C4-2B (cell line): Measurements from ENCODE around the gene DNAL1.

ENCODE experiments used
- H3K27ac ChIP-seq: fragments of 450-650 bp; 2 replicates; pipeline ENCODE4 v1.5.1; 2017
- CTCF ChIP-seq: fragments of 450-650 bp; conservative IDR thresholded peaks from 2 replicates; pipeline ENCODE4 v1.5.1; 2017; ENCODE audit warnings: mild to moderate bottlenecking
- ZFX ChIP-seq: fragments of 450-650 bp; IDR thresholded peaks from 2 replicates; pipeline ENCODE4 v1.6.1; 2017

DNAL1 gene

GRCh38 chr14:73743431-73743931, 98.7 kb downstream of the DNAL1 start:
- TF ChIP-seq ZFX: no peak
- no peak for TF ChIP-seq CTCF
- H3K27ac ChIP-seq: no peak overlapping the region

GRCh38 chr14:73744175-73744867, 99.5 kb downstream of the DNAL1 start:
- H3K27ac ChIP-seq: peak overlapping the region; percentile 10
- TF ChIP-seq CTCF: no peak
- TF ChIP-seq ZFX: no peak

- peak overlapping the region; percentile 10 for H3K27ac ChIP-seq
- no peak for TF ChIP-seq ZFX
- TF ChIP-seq CTCF: no peak
Observed at GRCh38 chr14:73744874-73745529, 100.2 kb downstream of the DNAL1 start.

GRCh38 chr14:73745571-73746519, 101.1 kb downstream of the DNAL1 start:
- TF ChIP-seq ZFX (no peak), CTCF (no peak)
- H3K27ac ChIP-seq: no peak overlapping the region; the same call in 1 of the 2 replicates

- H3K27ac ChIP-seq: no peak overlapping the region; the same call in 1 of the 2 replicates
Observed at GRCh38 chr14:73746520-73747378, 102.0 kb downstream of the DNAL1 start.

More at GRCh38 chr14:73746520-73747378, 102.0 kb downstream of the DNAL1 start:
- TF ChIP-seq ZFX (no peak), CTCF (no peak)
